Body of pancreas (tissue), 4 donors: ENCODE measurements around the gene CXCL9.

Experiments used
- POLR2A ChIP-seq, 3 donors: fragments of 450-650 bp; IDR thresholded peaks; one replicate each; pipeline ENCODE4 v1.6.1; 2016; ENCODE audit warnings: antibody characterized with exemption in 3 of 3, mild to moderate bottlenecking in 2 of 3
- TF ChIP-seq, protein P1 (sequence below), 7 experiments: fragments of 450-650 bp in 4 of 7; fragments of 200-600 bp in 3 of 7; sonication (generic) in 3 of 7; IDR thresholded peaks; one replicate each; pipeline ENCODE4 v1.5.1; 2016 to 2019; ENCODE audit warnings: antibody characterized with exemption in 7 of 7

- TF ChIP-seq, protein P1, sequence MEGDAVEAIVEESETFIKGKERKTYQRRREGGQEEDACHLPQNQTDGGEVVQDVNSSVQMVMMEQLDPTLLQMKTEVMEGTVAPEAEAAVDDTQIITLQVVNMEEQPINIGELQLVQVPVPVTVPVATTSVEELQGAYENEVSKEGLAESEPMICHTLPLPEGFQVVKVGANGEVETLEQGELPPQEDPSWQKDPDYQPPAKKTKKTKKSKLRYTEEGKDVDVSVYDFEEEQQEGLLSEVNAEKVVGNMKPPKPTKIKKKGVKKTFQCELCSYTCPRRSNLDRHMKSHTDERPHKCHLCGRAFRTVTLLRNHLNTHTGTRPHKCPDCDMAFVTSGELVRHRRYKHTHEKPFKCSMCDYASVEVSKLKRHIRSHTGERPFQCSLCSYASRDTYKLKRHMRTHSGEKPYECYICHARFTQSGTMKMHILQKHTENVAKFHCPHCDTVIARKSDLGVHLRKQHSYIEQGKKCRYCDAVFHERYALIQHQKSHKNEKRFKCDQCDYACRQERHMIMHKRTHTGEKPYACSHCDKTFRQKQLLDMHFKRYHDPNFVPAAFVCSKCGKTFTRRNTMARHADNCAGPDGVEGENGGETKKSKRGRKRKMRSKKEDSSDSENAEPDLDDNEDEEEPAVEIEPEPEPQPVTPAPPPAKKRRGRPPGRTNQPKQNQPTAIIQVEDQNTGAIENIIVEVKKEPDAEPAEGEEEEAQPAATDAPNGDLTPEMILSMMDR (IDR thresholded peaks at IDR 0.05): no peak
- TF ChIP-seq POLR2A (IDR thresholded peaks at IDR 0.05): no peak
Measured at GRCh38 chr4:76011018-76011670, 3.8 kb upstream of the CXCL9 start.
